Measurements from ENCODE around the gene KNSTRN. TPM values are rescaled to one million over a fixed set of nuclear protein-coding genes. Genes with fewer than 3 reads are reported as not detected.

The KNSTRN gene, protein sequence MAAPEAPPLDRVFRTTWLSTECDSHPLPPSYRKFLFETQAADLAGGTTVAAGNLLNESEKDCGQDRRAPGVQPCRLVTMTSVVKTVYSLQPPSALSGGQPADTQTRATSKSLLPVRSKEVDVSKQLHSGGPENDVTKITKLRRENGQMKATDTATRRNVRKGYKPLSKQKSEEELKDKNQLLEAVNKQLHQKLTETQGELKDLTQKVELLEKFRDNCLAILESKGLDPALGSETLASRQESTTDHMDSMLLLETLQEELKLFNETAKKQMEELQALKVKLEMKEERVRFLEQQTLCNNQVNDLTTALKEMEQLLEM
- 1 to 10 TPM; 3.3 to 7.1 (median 4.2) TPM for total RNA-seq

- H3K4me3 ChIP-seq, result peak within 1 kb of the TSS; percentile 62 to 89 (median 86)
- peaks cover 0 to 21% (median 0%) of the 10 kb centered on the region in 3 donors for H3K36me3 ChIP-seq
- H3K27me3 ChIP-seq, result no peaks in the 10 kb centered on the region
- peak in 1 of 2 donors; percentile 13 for TF ChIP-seq POLR2A (IDR thresholded peaks at IDR 0.05)
- TF ChIP-seq EP300 (IDR thresholded peaks at IDR 0.05), result peak in 1 of 2 donors; percentile 42
- TF ChIP-seq CTCF (IDR thresholded peaks at IDR 0.05), result no peak
- no peaks in the 10 kb centered on the region for H3K9me3 ChIP-seq
- H3K27ac ChIP-seq, result peak within 1 kb of the TSS in 2 of 4 donors; percentile 58 to 60
- WGBS, 2 donors, result 5% methylated on average over 47 to 51 of the region's 57 CpGs
- H3K4me1 ChIP-seq, result peaks cover 0 to 34% (median 5%) of the 10 kb centered on the region in 4 donors
- peak; percentile 79 to 88 for DNase-seq (ENCODE audit: low spot score in 2 of 2)
Observed at GRCh38 chr15:40382580-40383456, at the start of gene KNSTRN. KNSTRN (plus strand) TSS chr15:40382721; CDS start chr15:40382836, 115 bp downstream.

DNA sequence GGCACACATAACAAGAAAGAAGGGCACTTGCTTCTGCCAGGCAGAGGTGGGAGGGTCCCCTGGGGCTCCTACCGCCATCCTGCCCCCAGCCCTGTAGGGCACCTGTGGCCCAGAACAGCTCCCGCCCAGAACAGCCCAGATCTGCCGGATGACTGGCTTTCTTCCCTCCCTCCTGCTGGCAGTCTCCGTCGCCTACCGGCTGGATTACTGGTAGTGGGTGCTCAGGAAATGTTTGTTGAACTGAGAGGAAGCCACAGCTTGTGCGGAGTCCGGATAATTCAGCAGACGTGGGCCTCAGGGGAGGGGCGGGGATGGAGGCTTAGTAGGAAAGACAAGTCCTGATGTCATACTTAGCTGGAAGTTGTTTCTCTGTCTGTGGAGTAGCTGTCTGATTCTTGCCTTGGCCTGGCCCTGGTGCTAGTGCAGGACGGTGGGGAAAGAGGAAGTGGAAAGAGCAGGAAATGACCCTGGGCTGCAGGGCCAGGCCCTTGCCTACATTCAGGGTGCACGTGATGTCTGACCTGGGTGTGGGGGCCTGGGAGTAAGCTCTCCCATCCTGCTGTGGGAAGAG is 48.5 kb upstream of the KNSTRN start:
- Histone ChIP-seq H3K36me3 (peaks cover 0 to 26% (median 0%) of the 10 kb centered on the region in 3 donors), H3K9me3 (no peaks in the 10 kb centered on the region), H3K27me3 (no peaks in the 10 kb centered on the region), H3K4me3 (no peak overlapping the region), H3K4me1 (peaks cover 0 to 73% (median 57%) of the 10 kb centered on the region in 4 donors), H3K27ac (peak overlapping the region; percentile 42 to 97 (median 84))
- DNase-seq (ENCODE audit: low spot score in 2 of 2), result peak in 1 of 2 donors; percentile 57
- 7 to 36% methylated on average over 11 to 12 of the region's 12 CpGs for WGBS, 2 donors
- no peak for TF ChIP-seq CTCF (IDR thresholded peaks at IDR 0.05)
- peak in 1 of 2 donors; percentile 66 for TF ChIP-seq EP300 (IDR thresholded peaks at IDR 0.05)
- peak in 1 of 2 donors; percentile 16 for TF ChIP-seq POLR2A (IDR thresholded peaks at IDR 0.05)

- no peak for TF ChIP-seq EP300 (IDR thresholded peaks at IDR 0.05)
- no peak for TF ChIP-seq CTCF (IDR thresholded peaks at IDR 0.05)
- no peak for TF ChIP-seq POLR2A (IDR thresholded peaks at IDR 0.05)
Observed at GRCh38 chr15:40334541-40334940, 48.0 kb upstream of the KNSTRN start.

DNA sequence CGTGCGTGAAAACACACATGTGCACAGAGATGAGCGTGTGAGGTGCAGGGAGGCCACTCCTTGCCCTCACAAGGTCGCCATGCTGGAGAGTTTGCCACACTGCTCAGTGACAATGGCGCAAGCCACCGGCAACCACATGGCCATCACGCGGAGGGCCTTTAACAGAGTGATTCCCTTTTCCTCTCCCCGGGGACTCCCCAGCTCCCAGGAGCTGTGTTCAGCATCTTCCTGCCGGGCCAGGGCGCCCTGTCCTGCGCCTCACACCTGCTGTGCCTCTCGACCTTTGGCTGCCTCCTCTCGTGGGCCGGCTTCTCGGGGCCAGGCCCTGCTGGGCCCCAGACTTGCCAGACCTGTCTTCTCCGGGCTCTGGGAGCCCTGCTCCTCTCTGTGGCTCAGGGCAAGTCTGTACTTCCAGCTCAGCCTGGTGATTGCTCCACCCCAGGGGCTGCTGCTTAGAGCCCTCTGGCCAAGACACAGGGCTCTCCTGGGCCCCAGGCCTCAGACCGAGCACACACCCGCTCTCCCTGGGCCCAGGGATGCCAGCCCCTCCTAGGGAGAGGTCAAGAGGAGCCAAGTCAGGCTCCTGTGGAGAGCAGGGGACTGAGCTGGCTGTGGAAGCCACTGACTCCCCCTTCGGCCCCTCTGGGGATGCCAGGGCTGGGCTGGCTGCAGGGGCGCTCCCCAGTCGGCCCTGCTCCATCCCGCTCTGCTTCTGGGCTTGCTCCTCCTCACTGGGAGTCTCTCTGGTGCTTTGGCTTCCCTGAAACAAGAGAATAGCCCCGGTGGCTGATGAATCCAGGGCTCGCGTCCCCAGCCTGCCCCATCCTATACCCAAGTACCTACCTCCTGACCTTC is 47.4 kb upstream of the KNSTRN start:
- no peak for TF ChIP-seq CTCF (IDR thresholded peaks at IDR 0.05)
- peak in 1 of 2 donors; percentile 14 for TF ChIP-seq EP300 (IDR thresholded peaks at IDR 0.05)
- no peak for TF ChIP-seq POLR2A (IDR thresholded peaks at IDR 0.05)
- Histone ChIP-seq H3K27me3 (no peaks in the 10 kb centered on the region), H3K36me3 (peaks cover 0 to 26% (median 0%) of the 10 kb centered on the region in 3 donors), H3K4me3 (no peak overlapping the region), H3K27ac (peak overlapping the region in 3 of 4 donors; percentile 77 to 97 (median 90)), H3K9me3 (no peaks in the 10 kb centered on the region), H3K4me1 (peaks cover 0 to 80% (median 61%) of the 10 kb centered on the region in 4 donors)
- WGBS, 2 donors, result 83 to 87% methylated on average over 23 to 26 of the region's 26 CpGs
- DNase-seq (ENCODE audit: low spot score in 2 of 2), result no peak

More at GRCh38 chr15:40334541-40334940, 48.0 kb upstream of the KNSTRN start:
- no peaks in the 10 kb centered on the region for H3K9me3 ChIP-seq
- H3K27me3 ChIP-seq, result no peaks in the 10 kb centered on the region
- peak overlapping the region; percentile 42 to 97 (median 84) for H3K27ac ChIP-seq
- H3K36me3 ChIP-seq, result peaks cover 0 to 26% (median 0%) of the 10 kb centered on the region in 3 donors
- 60 to 100% methylated on average over 1 of the region's 3 CpGs for WGBS, 2 donors
- no peak overlapping the region for H3K4me3 ChIP-seq
- peaks cover 0 to 78% (median 60%) of the 10 kb centered on the region in 4 donors for H3K4me1 ChIP-seq
- DNase-seq (ENCODE audit: low spot score in 2 of 2), result no peak
